H1 (cell line): ENCODE measurements around the gene PLEKHA3. TPM values are rescaled to one million over a fixed set of nuclear protein-coding genes. Genes with fewer than 3 reads are reported as not detected.

ENCODE experiments used
- CTCF ChIA-PET: fragments of 300-600 bp; sonication (Branson Sonifier 250); formaldehyde crosslinking; loops from one replicate; lab custom pipeline; 2021; ENCODE audit not compliant: partially characterized antibody; lab: Charles Lee
- POLR2A ChIA-PET: fragments of 300-600 bp; sonication (Branson Sonifier 250); formaldehyde crosslinking; loops from one replicate; lab custom pipeline; 2021; ENCODE audit warnings: inconsistent platforms; ENCODE audit not compliant: partially characterized antibody; lab: Charles Lee
- DNase-seq, 2 experiments: peaks; one replicate each; pipeline versions ENCODE4 v3.0.0 to v3.0.0-alpha.2; 2010 to 2022; ENCODE audit warnings: low spot score in 2 of 2, low read depth in 1 of 2, mixed read lengths in 1 of 2
- FAIRE-seq: peaks from 2 replicates; lab custom pipeline; 2011; peaks lifted over from hg19 to GRCh38; lab: Jason Lieb, UNC
- H2AFZ ChIP-seq: 2 replicates; pipeline ENCODE4 v1.8.1; 2012; ENCODE audit warnings: low read length, inconsistent platforms
- H2AK5ac ChIP-seq: 2 replicates; pipeline ENCODE4 v1.6.1; 2013; ENCODE audit warnings: low read depth, low read length
- H2BK120ac ChIP-seq: replicated peaks from 2 replicates; pipeline ENCODE3; 2013; ENCODE audit warnings: low read depth, low read length, inconsistent platforms
- H2BK12ac ChIP-seq: 2 replicates; pipeline ENCODE4 v1.6.1; 2013; ENCODE audit warnings: low read depth, low read length
- H2BK15ac ChIP-seq: 2 replicates; pipeline ENCODE4 v1.6.1; 2013; ENCODE audit warnings: low read length
- H2BK20ac ChIP-seq: 2 replicates; pipeline ENCODE4 v1.6.1; 2013; ENCODE audit warnings: low read length
- H2BK5ac ChIP-seq: 2 replicates; pipeline ENCODE4 v1.6.1; 2013; ENCODE audit warnings: low read depth, low read length
- H3K14ac ChIP-seq: 2 replicates; pipeline ENCODE4 v1.6.1; 2013; ENCODE audit warnings: inconsistent platforms; ENCODE audit not compliant: insufficient read length
- H3K18ac ChIP-seq: 2 replicates; pipeline ENCODE4 v1.6.1; 2013; ENCODE audit warnings: low read length; ENCODE audit errors: extremely low read depth
- H3K23ac ChIP-seq: 2 replicates; pipeline ENCODE4 v1.6.1; 2013; ENCODE audit warnings: inconsistent platforms; ENCODE audit not compliant: insufficient read length
- H3K23me2 ChIP-seq: 2 replicates; pipeline ENCODE4 v1.6.1; 2013; ENCODE audit warnings: low read depth, low read length
- H3K27ac ChIP-seq: 2 replicates; pipeline ENCODE4 v1.6.1; 2011; ENCODE audit warnings: low read depth, low read length, inconsistent platforms
- H3K27me3 ChIP-seq, 4 experiments: replicated peaks in 1 of 4; 1 replicate in 1 of 4; 2 replicates in 3 of 4; pipeline versions ENCODE4 v1.6.1 to v1.8.1; 2011 to 2013; ENCODE audit warnings: low read length in 3 of 4, mild to moderate bottlenecking in 3 of 4, inconsistent platforms in 2 of 4, mixed read lengths in 2 of 4, moderate library complexity in 1 of 4; ENCODE audit not compliant: control insufficient read depth in 3 of 4, insufficient read depth in 3 of 4; ENCODE audit errors: extremely low read depth in 1 of 4
- H3K36me3 ChIP-seq, 4 experiments: 2 replicates each; pipeline versions ENCODE4 v1.6.1 to v1.8.1; 2011 to 2013; ENCODE audit warnings: mild to moderate bottlenecking in 4 of 4, low read length in 3 of 4, moderate library complexity in 2 of 4, control low read depth in 1 of 4, inconsistent platforms in 1 of 4; ENCODE audit not compliant: insufficient read depth in 4 of 4, control insufficient read depth in 2 of 4
- H3K4ac ChIP-seq: replicated peaks from 2 replicates; pipeline ENCODE3; 2013; ENCODE audit warnings: low read length, low read depth, mixed read lengths, inconsistent platforms; ENCODE audit not compliant: insufficient read length
- H3K4me1 ChIP-seq, 4 experiments: replicated peaks in 1 of 4; 1 replicate in 1 of 4; 2 replicates in 3 of 4; pipeline versions ENCODE4 v1.6.1 to v1.8.1; 2011 to 2013; ENCODE audit warnings: low read length in 3 of 4, inconsistent platforms in 2 of 4, mixed read lengths in 1 of 4; ENCODE audit not compliant: insufficient read depth in 4 of 4, control insufficient read depth in 3 of 4
- H3K4me2 ChIP-seq, 2 experiments: 2 replicates each; pipeline versions ENCODE4 v1.6.1 to v1.8.1; 2011 to 2013; ENCODE audit warnings: low read depth in 2 of 2, low read length in 2 of 2, control low read depth in 1 of 2, inconsistent platforms in 1 of 2, mild to moderate bottlenecking in 1 of 2; ENCODE audit not compliant: insufficient read depth in 1 of 2
- H3K4me3 ChIP-seq, 4 experiments: fragments of 200-600, 300-600 bp in 1 of 4; sonication (generic), shearing (Covaris generic), sonication (Bioruptor Twin) in 1 of 4; 2 replicates each; pipeline versions ENCODE4 v1.5.1 to v1.8.1; 2011 to 2016; ENCODE audit warnings: low read length in 4 of 4, low read depth in 3 of 4, control low read depth in 2 of 4, inconsistent platforms in 2 of 4, mild to moderate bottlenecking in 2 of 4, mixed read lengths in 1 of 4, moderate library complexity in 1 of 4; ENCODE audit not compliant: insufficient read depth in 2 of 4; ENCODE audit errors: extremely low read depth in 1 of 4
- H3K56ac ChIP-seq: replicated peaks from 2 replicates; pipeline ENCODE3; 2013; ENCODE audit warnings: low read depth, mild to moderate bottlenecking, mixed read lengths, low read length, inconsistent platforms; ENCODE audit not compliant: insufficient read length
- H3K79me1 ChIP-seq: 2 replicates; pipeline ENCODE4 v1.6.1; 2013; ENCODE audit warnings: low read depth, low read length, control low read depth
- H3K79me2 ChIP-seq, 2 experiments: 2 replicates each; pipeline versions ENCODE4 v1.6.1 to v1.8.1; 2012 to 2013; ENCODE audit warnings: low read length in 2 of 2, mild to moderate bottlenecking in 2 of 2, inconsistent platforms in 1 of 2; ENCODE audit not compliant: insufficient read depth in 2 of 2, control insufficient read depth in 1 of 2
- H3K9ac ChIP-seq, 4 experiments: replicated peaks in 1 of 4; 1 replicate in 1 of 4; 2 replicates in 3 of 4; pipeline versions ENCODE4 v1.6.1 to v1.8.1; 2011 to 2013; ENCODE audit warnings: low read depth in 3 of 4, low read length in 3 of 4, control low read depth in 2 of 4, mild to moderate bottlenecking in 2 of 4, moderate library complexity in 2 of 4, inconsistent platforms in 1 of 4; ENCODE audit errors: extremely low read depth in 1 of 4
- H3K9me3 ChIP-seq, 2 experiments: 2 replicates each; pipeline versions ENCODE4 v1.6.1 to v1.8.1; 2012 to 2013; ENCODE audit warnings: mild to moderate bottlenecking in 2 of 2, moderate library complexity in 2 of 2, control low read depth in 1 of 2, inconsistent platforms in 1 of 2, low read depth in 1 of 2, low read length in 1 of 2, mixed read lengths in 1 of 2; ENCODE audit not compliant: insufficient read depth in 2 of 2
- H4K20me1 ChIP-seq, 2 experiments: replicated peaks in 1 of 2; 2 replicates each; pipeline versions ENCODE3 to v1.8.1; 2011 to 2013; ENCODE audit warnings: inconsistent platforms in 2 of 2, low read length in 2 of 2, mild to moderate bottlenecking in 1 of 2; ENCODE audit not compliant: insufficient read depth in 2 of 2, control insufficient read depth in 1 of 2
- H4K5ac ChIP-seq: 2 replicates; pipeline ENCODE4 v1.6.1; 2013; ENCODE audit warnings: low read length, low read depth, mixed read lengths, inconsistent platforms; ENCODE audit not compliant: insufficient read length
- H4K8ac ChIP-seq: 2 replicates; pipeline ENCODE4 v1.8.0; 2013; ENCODE audit warnings: mild to moderate bottlenecking, moderate library complexity, low read length, inconsistent platforms; ENCODE audit not compliant: insufficient read depth; ENCODE audit errors: extremely low read depth
- H4K91ac ChIP-seq: replicated peaks from 2 replicates; pipeline ENCODE3; 2013; ENCODE audit warnings: low read length, mixed read lengths, inconsistent platforms; ENCODE audit not compliant: insufficient read length
- BRCA1 ChIP-seq: IDR thresholded peaks from 2 replicates; pipeline ENCODE4 v1.6.1; 2012; ENCODE audit warnings: low read depth, low read length, improper control_type of control experiment
- CBX5 ChIP-seq: fragments of 300-800, 300-1000 bp; sonication (generic); IDR thresholded peaks from 2 replicates; pipeline ENCODE4 v1.7.1; 2016; ENCODE audit warnings: antibody characterized with exemption, low read length, low read depth
- CREB1 ChIP-seq: IDR thresholded peaks from 2 replicates; pipeline ENCODE4 v1.6.1; 2012; ENCODE audit warnings: inconsistent platforms
- EGR1 ChIP-seq: IDR thresholded peaks from 2 replicates; pipeline ENCODE4 v1.6.1; 2011; ENCODE audit warnings: low read depth, low read length, borderline replicate concordance
- EP300 ChIP-seq, 2 experiments: IDR thresholded peaks; 1 replicate in 1 of 2; 2 replicates in 1 of 2; pipeline ENCODE4 v1.6.1; 2011 to 2012; ENCODE audit warnings: low read depth in 2 of 2, low read length in 2 of 2, mild to moderate bottlenecking in 2 of 2, borderline replicate concordance in 1 of 2, inconsistent platforms in 1 of 2, moderate library complexity in 1 of 2
- HDAC2 ChIP-seq, 2 experiments: fragments of 300-600 bp in 1 of 2; sonication (generic) in 1 of 2; IDR thresholded peaks; 2 replicates each; pipeline ENCODE4 v1.6.1; 2011 to 2012; ENCODE audit warnings: low read depth in 2 of 2, low read length in 2 of 2, mild to moderate bottlenecking in 2 of 2, moderate library complexity in 2 of 2, borderline replicate concordance in 1 of 2, inconsistent platforms in 1 of 2
- JUN ChIP-seq: IDR thresholded peaks from 2 replicates; pipeline ENCODE4 v1.6.1; 2011; ENCODE audit warnings: low read depth, mild to moderate bottlenecking, improper control_type of control experiment, low read length
- KDM4A ChIP-seq: IDR thresholded peaks from one replicate; pipeline ENCODE4 v1.7.1; 2012; ENCODE audit warnings: low read depth, mild to moderate bottlenecking, moderate library complexity, low read length, inconsistent platforms; ENCODE audit not compliant: severe bottlenecking
- KDM5A ChIP-seq: fragments of 200-600 bp; IDR thresholded peaks from 2 replicates; pipeline ENCODE4 v1.7.1; 2012; ENCODE audit warnings: mild to moderate bottlenecking, low read length, inconsistent platforms, mixed read lengths
- POLR2A ChIP-seq, 2 experiments: IDR thresholded peaks; 1 replicate in 1 of 2; 2 replicates in 1 of 2; pipeline ENCODE4 v1.6.1; 2011; ENCODE audit warnings: low read depth in 2 of 2, low read length in 2 of 2, mild to moderate bottlenecking in 2 of 2; ENCODE audit errors: control extremely low read depth in 1 of 2
- POU5F1 ChIP-seq: IDR thresholded peaks from 2 replicates; pipeline ENCODE4 v1.6.1; 2011; ENCODE audit warnings: low read depth, mild to moderate bottlenecking, low read length, moderate library complexity
- RBBP5 ChIP-seq: IDR thresholded peaks from 2 replicates; pipeline ENCODE4 v1.7.1; 2012; ENCODE audit warnings: low read depth, mild to moderate bottlenecking, inconsistent platforms, low read length, moderate library complexity, borderline replicate concordance
- RXRA ChIP-seq: IDR thresholded peaks from 2 replicates; pipeline ENCODE4 v1.6.1; 2011; ENCODE audit warnings: low read depth, mild to moderate bottlenecking, low read length, moderate library complexity; ENCODE audit not compliant: insufficient read depth
- SRF ChIP-seq: IDR thresholded peaks from 2 replicates; pipeline ENCODE4 v1.6.1; 2011; ENCODE audit warnings: mild to moderate bottlenecking, low read depth, low read length, moderate library complexity
- WGBS, 2 experiments: shearing (Covaris generic) in 1 of 2; methylation state at CpG; one replicate each; pipeline versions ENCODE4 v1.1.6 to v1.1.7; 2013 to 2015; ENCODE audit warnings: low lambda C conversion rate in 2 of 2, mixed read lengths in 2 of 2, inconsistent platforms in 1 of 2, low coverage in 1 of 2, missing lambda C conversion rate in 1 of 2; ENCODE audit not compliant: insufficient replicate concordance in 2 of 2, insufficient coverage in 1 of 2, insufficient read length in 1 of 2; ENCODE audit errors: extremely low coverage in 1 of 2, missing lambda C conversion rate in 1 of 2; 5-methylcytosine and 5-hydroxymethylcytosine counted together
- polyA plus RNA-seq, 7 experiments: library from polyadenylated mRNA; depleted of rRNA in 3 of 7; stranded (reverse) in 5 of 7; unstranded in 2 of 7; fragments of >200 nt in 5 of 7; fragments of 200-250 nt in 2 of 7; gene quantifications; 1 replicate in 5 of 7; 2 replicates in 1 of 7; 4 replicates in 1 of 7; pipeline versions ENCODE4 v1.2.1 to v1.2.3, GENCODE V29; 2011 to 2013; ENCODE audit warnings: missing spikeins in 2 of 7, mixed read lengths in 2 of 7
- total RNA-seq: library from RNA; stranded (reverse); fragmentation: NEBNext Ultra II Directional; extraction: Animal tissue kit (Norgen Biotek cat#: 25700); gene quantifications from 2 replicates; pipeline ENCODE4 v1.2.1, GENCODE V29; 2021

The PLEKHA3 gene
- total and polyA plus RNA-seq, 2 of the 8 experiments (the other 6 are each of a cell fraction or from before 2014, with no cell fraction given) = 1.9 to 20.1 TPM

- no peak overlapping the region for H2BK12ac ChIP-seq
- peak overlapping the region; percentile 76 to 99 (median 98) for H3K9ac ChIP-seq
- H3K27me3 ChIP-seq = no peaks in the 10 kb centered on the region
- CTCF ChIA-PET = interaction anchor here (0.7 to 1.0 kb wide), 5 partner anchors 9 to 72 kb away, joined by 3 to 4 read pairs (median 3); partner anchors contain the start of gene PLEKHA3
- peak overlapping the region; percentile 99 for H3K27ac ChIP-seq
- no peak overlapping the region for H2AFZ ChIP-seq
- FAIRE-seq (no peak), DNase-seq (peak in 1 of 2 experiments; percentile 90)
- no peak overlapping the region for H2BK120ac ChIP-seq
- H4K91ac ChIP-seq = no peak overlapping the region
- peaks cover 5% of the 10 kb centered on the region for H3K23me2 ChIP-seq
- H2BK5ac ChIP-seq = peak overlapping the region; percentile 71
- peak overlapping the region; percentile 79 to 92 for H3K4me2 ChIP-seq
- no peaks in the 10 kb centered on the region for H3K9me3 ChIP-seq
- H3K4ac ChIP-seq = no peak overlapping the region
- 1% methylated on average over 22 of the region's 25 CpGs; no CpG with 5 or more reads in 1 of the 2 experiments for WGBS, 2 experiments
- H4K5ac ChIP-seq = no peak overlapping the region
- no peak overlapping the region for H3K14ac ChIP-seq
- H3K79me2 ChIP-seq = peaks cover 8 to 26% of the 10 kb centered on the region in 2 experiments
- H4K20me1 ChIP-seq = peaks cover 4% of the 10 kb centered on the region in 2 experiments
- H3K23ac ChIP-seq = no peak overlapping the region
- H3K4me3 ChIP-seq = peak overlapping the region; percentile 67 to 96 (median 92)
- peaks cover 2 to 29% (median 20%) of the 10 kb centered on the region in 4 experiments for H3K36me3 ChIP-seq
- peaks cover 0 to 2% (median 0%) of the 10 kb centered on the region in 4 experiments; a peak in 2 of 7 replicates for H3K4me1 ChIP-seq
- no peak overlapping the region for H2BK20ac ChIP-seq
- H3K79me1 ChIP-seq = peaks cover 6% of the 10 kb centered on the region; the same call in 1 of the 2 replicates
- H3K56ac ChIP-seq = no peak overlapping the region
- H2AK5ac ChIP-seq = no peak overlapping the region
- no peak overlapping the region for H2BK15ac ChIP-seq
- peak overlapping the region; percentile 48 for H3K18ac ChIP-seq
- no peak overlapping the region for H4K8ac ChIP-seq
- POLR2A ChIA-PET = interaction anchor here (0.6 to 3.1 kb wide), 30 partner anchors 8 to 342 kb away, joined by 3 to 30 read pairs (median 4); partner anchors contain the start of genes FKBP7, OSBPL6, PLEKHA3 and RBM45
- TF ChIP-seq EP300 (IDR thresholded peaks at IDR 0.05; ENCODE audit: borderline replicate concordance in 1 of 2, low read depth in 2 of 2, low read length in 2 of 2) (no peak), CREB1 (peak; percentile 95), EGR1 (no peak), JUN (no peak), KDM4A (peak; percentile 86), KDM5A (peak; percentile 63), HDAC2 (IDR thresholded peaks at IDR 0.05; ENCODE audit: borderline replicate concordance in 1 of 2, low read depth in 2 of 2, low read length in 2 of 2) (no peak; a peak in 1 of 4 replicates), POLR2A (IDR thresholded peaks at IDR 0.05; ENCODE audit: control extremely low read depth in 1 of 2, low read depth in 2 of 2, low read length in 2 of 2) (0 out of 3 replicates have a peak, but pooled peaks of 1 of the 2 experiments have one; percentile 67), POU5F1 (no peak), CBX5 (no peak), RXRA (no peak), SRF (0 out of 2 replicates have a peak, but pooled peaks have one; percentile 31), BRCA1 (no peak), RBBP5 (peak; percentile 88; the same call in 1 of the 2 replicates)
Measured at GRCh38 chr2:178450524-178450773, 29.8 kb upstream of the PLEKHA3 start.
